ENCODE results near the gene COQ7. TPM values are rescaled to one million over a fixed set of nuclear protein-coding genes. Genes with fewer than 3 reads are reported as not detected.
A peak's percentile ranks its signal among the peaks of the same experiment; 100 is the strongest.

COQ7 gene
- 15.9 and 21.2 TPM in 2 replicates for total RNA-seq (2014; rRNA removed; shearing (Covaris generic))

GRCh38 chr16:19067349-19068236 is at the start of gene COQ7:
TSS of gene COQ7 (plus strand) at chr16:19067614. CDS start at chr16:19067665, 51 bp downstream.
- DNase-seq (ENCODE audit: low read depth in 1 of 2, low spot score in 2 of 2), result peak; percentile 99
- H3K9me3 ChIP-seq (replicated peaks), result no peaks in the 10 kb centered on the region
- 0 out of 2 replicates have a peak, but pooled peaks cover 4% of the 10 kb centered on the region for H3K4me1 ChIP-seq (replicated peaks)
- peaks cover 13% of the 10 kb centered on the region for H3K36me3 ChIP-seq
- no peaks in the 10 kb centered on the region for H3K27me3 ChIP-seq (replicated peaks)
- peak within 1 kb of the TSS; percentile 88 for H3K4me3 ChIP-seq
- peak within 1 kb of the TSS; percentile 100 for H3K27ac ChIP-seq

- no peak overlapping the region for H3K27ac ChIP-seq
- H3K4me3 ChIP-seq, result no peak overlapping the region
- H3K4me1 ChIP-seq (replicated peaks), result no peaks in the 10 kb centered on the region
- H3K36me3 ChIP-seq, result no peaks in the 10 kb centered on the region
- no peaks in the 10 kb centered on the region for H3K27me3 ChIP-seq (replicated peaks)
- no peak for DNase-seq (ENCODE audit: low read depth in 1 of 2, low spot score in 2 of 2)
- H3K9me3 ChIP-seq (replicated peaks), result no peaks in the 10 kb centered on the region
These were observed 46.7 kb upstream of the COQ7 start for GRCh38 chr16:19020689-19021088.

GRCh38 chr16:19021747-19022146 is 45.7 kb upstream of the COQ7 start:
- no peak overlapping the region for H3K27ac ChIP-seq
- H3K36me3 ChIP-seq, result no peaks in the 10 kb centered on the region
- H3K9me3 ChIP-seq (replicated peaks), result no peaks in the 10 kb centered on the region
- no peaks in the 10 kb centered on the region for H3K4me1 ChIP-seq (replicated peaks)
- no peak overlapping the region for H3K4me3 ChIP-seq
- no peak for DNase-seq (ENCODE audit: low read depth in 1 of 2, low spot score in 2 of 2)
- no peaks in the 10 kb centered on the region for H3K27me3 ChIP-seq (replicated peaks)

GRCh38 chr16:19027416-19027815 is 40.0 kb upstream of the COQ7 start:
- no peak for DNase-seq (ENCODE audit: low read depth in 1 of 2, low spot score in 2 of 2)
- Histone ChIP-seq H3K9me3 (replicated peaks) (no peaks in the 10 kb centered on the region), H3K4me1 (replicated peaks) (no peaks in the 10 kb centered on the region), H3K36me3 (no peaks in the 10 kb centered on the region), H3K4me3 (no peak overlapping the region), H3K27ac (no peak overlapping the region), H3K27me3 (replicated peaks) (no peaks in the 10 kb centered on the region)

GRCh38 chr16:19029980-19030379 is 37.4 kb upstream of the COQ7 start:
- no peak for DNase-seq (ENCODE audit: low read depth in 1 of 2, low spot score in 2 of 2)
- H3K9me3 ChIP-seq (replicated peaks), result no peaks in the 10 kb centered on the region
- H3K36me3 ChIP-seq, result no peaks in the 10 kb centered on the region
- H3K4me3 ChIP-seq, result no peak overlapping the region
- H3K27me3 ChIP-seq (replicated peaks), result no peaks in the 10 kb centered on the region
- H3K4me1 ChIP-seq (replicated peaks), result no peaks in the 10 kb centered on the region
- no peak overlapping the region for H3K27ac ChIP-seq

GRCh38 chr16:19031738-19032137 is 35.7 kb upstream of the COQ7 start:
- Histone ChIP-seq H3K9me3 (replicated peaks) (no peaks in the 10 kb centered on the region), H3K27ac (no peak overlapping the region), H3K36me3 (no peaks in the 10 kb centered on the region), H3K4me1 (replicated peaks) (no peaks in the 10 kb centered on the region), H3K27me3 (replicated peaks) (no peaks in the 10 kb centered on the region), H3K4me3 (no peak overlapping the region)
- no peak for DNase-seq (ENCODE audit: low read depth in 1 of 2, low spot score in 2 of 2)

GRCh38 chr16:19033761-19034160 is 33.7 kb upstream of the COQ7 start:
- Histone ChIP-seq H3K4me3 (no peak overlapping the region), H3K9me3 (replicated peaks) (no peaks in the 10 kb centered on the region), H3K27ac (no peak overlapping the region), H3K4me1 (replicated peaks) (no peaks in the 10 kb centered on the region), H3K36me3 (no peaks in the 10 kb centered on the region), H3K27me3 (replicated peaks) (no peaks in the 10 kb centered on the region)
- no peak for DNase-seq (ENCODE audit: low read depth in 1 of 2, low spot score in 2 of 2)

GRCh38 chr16:19040400-19040799 is 27.0 kb upstream of the COQ7 start:
- Histone ChIP-seq H3K27me3 (replicated peaks) (no peaks in the 10 kb centered on the region), H3K4me3 (no peak overlapping the region), H3K4me1 (replicated peaks) (no peaks in the 10 kb centered on the region), H3K27ac (no peak overlapping the region), H3K36me3 (no peaks in the 10 kb centered on the region), H3K9me3 (replicated peaks) (no peaks in the 10 kb centered on the region)
- no peak for DNase-seq (ENCODE audit: low read depth in 1 of 2, low spot score in 2 of 2)

- H3K36me3 ChIP-seq, result no peaks in the 10 kb centered on the region
- no peaks in the 10 kb centered on the region for H3K9me3 ChIP-seq (replicated peaks)
- no peak overlapping the region for H3K4me3 ChIP-seq
- no peak overlapping the region for H3K27ac ChIP-seq
- no peak for DNase-seq (ENCODE audit: low read depth in 1 of 2, low spot score in 2 of 2)
- H3K4me1 ChIP-seq (replicated peaks), result no peaks in the 10 kb centered on the region
- H3K27me3 ChIP-seq (replicated peaks), result no peaks in the 10 kb centered on the region
These were observed 22.6 kb upstream of the COQ7 start for GRCh38 chr16:19044769-19045168.

GRCh38 chr16:19046062-19046461 is 21.4 kb upstream of the COQ7 start:
- Histone ChIP-seq H3K36me3 (no peaks in the 10 kb centered on the region), H3K27me3 (replicated peaks) (no peaks in the 10 kb centered on the region), H3K27ac (no peak overlapping the region), H3K4me1 (replicated peaks) (no peaks in the 10 kb centered on the region), H3K9me3 (replicated peaks) (no peaks in the 10 kb centered on the region), H3K4me3 (no peak overlapping the region)
- DNase-seq (ENCODE audit: low read depth in 1 of 2, low spot score in 2 of 2), result no peak

- Histone ChIP-seq H3K27me3 (replicated peaks) (no peaks in the 10 kb centered on the region), H3K27ac (no peak overlapping the region), H3K4me1 (replicated peaks) (no peaks in the 10 kb centered on the region), H3K9me3 (replicated peaks) (no peaks in the 10 kb centered on the region), H3K36me3 (peaks cover 3% of the 10 kb centered on the region), H3K4me3 (no peak overlapping the region)
- DNase-seq (ENCODE audit: low read depth in 1 of 2, low spot score in 2 of 2), result no peak
These were observed 4.7 kb upstream of the COQ7 start for GRCh38 chr16:19062706-19063105.

- Histone ChIP-seq H3K27ac (peak overlapping the region; percentile 100), H3K4me3 (peak overlapping the region; percentile 88; the same call in 1 of the 2 replicates), H3K27me3 (replicated peaks) (no peaks in the 10 kb centered on the region), H3K4me1 (replicated peaks) (0 out of 2 replicates have a peak, but pooled peaks cover 4% of the 10 kb centered on the region), H3K9me3 (replicated peaks) (no peaks in the 10 kb centered on the region), H3K36me3 (peaks cover 7% of the 10 kb centered on the region)
- DNase-seq (ENCODE audit: low read depth in 1 of 2, low spot score in 2 of 2), result no peak
These were observed 446 bp upstream of the COQ7 start for GRCh38 chr16:19066988-19067348.

GRCh38 chr16:19068237-19068815 is 912 bp downstream of the COQ7 start:
- Histone ChIP-seq H3K27ac (peak overlapping the region; percentile 100), H3K36me3 (peaks cover 16% of the 10 kb centered on the region), H3K27me3 (replicated peaks) (no peaks in the 10 kb centered on the region), H3K4me3 (peak overlapping the region; percentile 88), H3K4me1 (replicated peaks) (0 out of 2 replicates have a peak, but pooled peaks cover 4% of the 10 kb centered on the region), H3K9me3 (replicated peaks) (no peaks in the 10 kb centered on the region)
- DNase-seq (ENCODE audit: low read depth in 1 of 2, low spot score in 2 of 2), result no peak

Data from SJSA1 (cell line).